Stimulated activated CD4-positive, alpha-beta T cell treated with anti-CD3 and anti-CD28 coated beads, Interleukin-4, amount 100 ng/mL, for 1 hour (primary cell): ENCODE measurements around the gene TBCE.

Source experiments
- DNase-seq: peaks from one replicate; pipeline ENCODE4 v3.0.0-alpha.2; 2020

The TBCE gene

DNA sequence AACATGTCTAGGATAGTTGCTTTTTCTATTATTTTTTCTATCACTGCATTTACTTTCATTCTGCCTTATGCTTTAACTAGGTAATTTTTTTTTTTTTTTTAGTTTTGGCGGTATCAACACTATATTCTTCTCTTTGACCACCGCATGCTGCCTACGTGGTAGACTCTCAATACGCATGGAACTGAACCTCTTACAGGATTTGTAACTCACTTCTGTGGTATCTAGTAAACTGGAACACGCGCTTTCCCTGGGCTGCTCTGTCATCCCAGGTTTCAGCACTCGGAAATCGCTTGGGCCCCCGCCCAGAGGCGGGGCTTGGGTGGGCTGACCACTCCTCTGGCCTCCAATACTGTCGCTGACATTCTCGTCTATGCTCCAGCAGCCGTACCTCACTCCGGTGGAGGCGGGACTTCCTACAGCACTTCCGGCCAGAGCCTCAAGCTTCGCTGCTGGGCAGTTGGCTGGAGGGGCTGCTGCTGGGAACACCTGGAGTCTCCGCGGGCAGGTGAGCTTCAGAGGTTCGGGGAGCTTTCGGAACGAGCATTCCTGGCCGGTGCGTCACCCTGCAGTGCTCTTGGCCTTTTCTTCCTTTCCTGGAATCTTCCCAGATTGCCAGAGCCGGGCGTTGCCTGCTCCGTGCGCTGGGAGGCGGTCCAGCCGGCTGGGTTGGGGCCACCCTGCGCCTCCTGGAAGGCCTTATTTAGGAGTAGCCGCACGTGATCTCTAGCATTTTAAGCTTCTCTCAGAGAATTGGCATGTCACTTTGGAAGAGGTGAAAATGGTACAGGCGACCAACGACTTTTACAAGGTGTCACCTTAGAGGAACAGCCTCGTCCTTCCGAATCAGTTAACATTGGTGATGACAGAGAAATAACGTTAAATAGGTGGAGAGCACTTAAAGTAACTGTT lies at the start of gene TBCE:
Gene TBCE, plus strand, starts transcription at position 428 of the 909 bp plus-strand sequence. CDS start 12,623 bp downstream, outside the sequence.
- peak; percentile 86 for DNase-seq

DNA sequence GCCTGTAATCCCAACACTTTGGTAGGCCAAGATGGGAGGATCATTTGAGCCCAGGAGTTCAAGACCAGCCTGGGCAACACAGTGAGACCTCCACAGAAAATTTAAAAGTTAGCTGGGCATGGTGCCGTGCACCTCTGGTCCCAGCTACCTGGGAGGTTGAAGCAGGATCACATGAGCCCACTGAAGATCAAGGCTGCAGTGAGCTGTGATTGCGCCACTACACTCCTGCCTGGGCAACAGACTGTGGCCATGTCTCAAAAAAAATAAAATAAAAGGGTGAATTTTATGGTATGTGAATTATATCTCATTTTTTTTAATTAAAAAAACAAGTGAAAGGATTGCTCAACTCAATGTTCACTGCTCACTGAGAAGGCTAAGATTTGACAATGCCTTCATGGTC lies 48.0 kb upstream of the TBCE start:
- DNase-seq = no peak

- no peak for DNase-seq
These were observed 46.6 kb upstream of the TBCE start for GRCh38 chr1:235320521-235321179.

GRCh38 chr1:235324296-235324695 lies 42.9 kb upstream of the TBCE start:
- no peak for DNase-seq

DNA sequence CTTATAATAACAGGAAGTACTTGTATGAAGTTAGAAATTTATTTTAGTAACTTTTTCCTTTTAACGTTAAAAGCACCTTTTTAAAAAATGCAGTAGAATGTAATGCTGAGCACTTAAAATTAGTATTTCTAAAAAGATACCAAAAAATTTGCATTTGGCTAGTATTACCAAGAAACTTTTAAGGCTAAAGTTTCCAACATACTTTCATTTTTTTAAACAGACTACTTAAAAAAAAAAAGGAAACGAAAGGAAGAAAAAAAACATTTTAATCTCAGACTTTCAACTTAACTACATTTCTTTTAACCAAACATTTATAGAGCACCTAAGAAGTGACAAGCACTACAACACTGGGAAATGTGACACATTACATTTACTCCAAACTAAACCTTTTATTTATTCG lies 42.1 kb upstream of the TBCE start:
- DNase-seq = no peak

DNA sequence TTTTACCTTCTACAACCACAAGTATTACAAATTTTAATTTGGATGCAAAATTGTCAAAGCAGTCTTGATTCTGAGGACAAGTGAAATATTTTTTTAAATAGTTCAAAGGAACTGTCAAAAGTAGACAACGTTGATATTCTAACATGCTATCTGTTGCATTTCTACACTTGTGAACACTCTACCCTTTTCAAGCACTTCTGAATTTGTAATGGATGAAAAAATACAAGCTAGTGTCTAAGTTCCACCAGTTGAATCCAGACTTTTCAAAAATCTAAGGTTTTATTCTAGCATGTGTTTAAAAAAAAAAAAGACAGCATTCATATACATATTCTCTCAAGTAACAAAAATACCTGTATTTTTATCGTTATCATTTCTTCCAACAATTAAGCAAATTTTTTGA lies 41.4 kb upstream of the TBCE start:
- no peak for DNase-seq

DNA sequence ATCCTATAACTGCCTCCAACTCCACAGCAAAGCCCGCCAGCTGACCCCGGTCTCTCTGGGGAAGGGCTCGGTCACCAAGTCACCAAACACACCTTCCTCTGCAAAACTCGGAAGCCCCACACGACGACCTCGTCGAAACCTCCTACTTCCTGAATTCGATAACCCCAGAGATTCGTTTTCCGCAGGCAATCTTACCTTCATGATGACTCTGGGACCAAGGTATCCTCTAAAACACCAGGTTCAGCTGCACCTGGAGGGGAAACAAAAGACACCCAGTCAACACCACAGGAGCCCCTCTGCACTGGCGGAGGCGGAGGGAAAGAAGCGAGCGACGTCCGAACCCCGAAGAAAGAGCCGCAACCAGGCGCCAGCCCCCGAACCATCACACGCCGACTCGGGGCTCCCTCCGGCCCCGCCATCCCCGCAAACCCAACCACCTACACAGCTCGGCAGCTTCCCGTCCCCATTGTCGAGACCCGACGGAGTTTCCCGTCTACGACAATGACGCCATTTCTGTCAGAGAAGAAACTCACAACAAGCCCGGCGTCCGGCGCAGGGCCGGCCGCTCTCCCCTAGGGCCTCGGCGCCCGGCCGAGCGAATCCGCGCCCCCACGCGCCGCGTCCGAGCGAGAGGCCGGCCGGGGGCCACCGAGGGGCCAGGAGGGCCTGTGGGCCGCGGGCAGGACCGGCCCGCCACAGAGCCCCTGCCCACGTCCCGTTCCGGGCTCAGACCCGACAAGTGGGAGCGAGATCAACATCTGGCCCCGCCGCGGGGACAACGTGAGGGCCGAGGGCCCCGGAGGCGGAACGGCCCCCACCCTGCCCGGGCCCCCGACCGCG lies 40.3 kb upstream of the TBCE start:
- peak; percentile 62 for DNase-seq

DNA sequence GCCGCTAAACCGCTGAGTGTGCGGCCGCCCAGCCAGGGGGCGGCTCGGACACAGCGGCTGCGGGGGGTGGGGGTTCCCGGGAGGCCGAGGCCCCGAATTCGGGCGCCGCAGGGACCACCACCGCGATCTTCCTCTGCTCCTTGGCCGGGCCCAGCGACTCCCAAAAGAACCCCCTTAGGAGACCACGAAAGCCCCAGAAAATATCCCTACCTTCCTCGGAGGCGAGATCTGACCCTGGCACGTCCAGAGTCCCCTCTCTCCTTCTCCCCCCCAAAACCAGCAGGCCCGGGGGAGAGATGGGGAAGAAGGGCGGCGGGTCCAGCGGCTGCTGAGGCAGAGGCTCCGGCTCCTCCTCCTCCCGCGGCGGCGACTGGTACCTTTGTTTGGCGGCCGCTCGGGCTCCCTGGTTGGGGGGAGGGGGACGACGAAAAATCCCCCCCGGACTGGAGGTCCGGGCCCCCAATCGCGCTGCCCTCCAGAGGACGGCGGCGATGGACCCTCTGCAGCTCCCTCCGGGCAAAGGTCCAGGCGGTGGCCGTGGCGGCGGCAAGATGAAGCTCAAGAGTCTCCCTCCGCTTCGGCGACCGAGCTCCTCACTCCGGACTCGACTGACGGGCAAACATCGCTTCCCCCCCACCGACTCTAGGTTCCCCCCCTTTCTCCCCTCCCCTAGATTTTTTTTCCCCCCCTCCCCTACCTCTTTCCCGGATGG lies 39.5 kb upstream of the TBCE start, which contains the start of gene ARID4B:
Gene ARID4B, minus strand, starts transcription at position 621 of the 712 bp plus-strand sequence. CDS start 1,260 bp downstream, outside the sequence.
- DNase-seq = peak; percentile 63

DNA sequence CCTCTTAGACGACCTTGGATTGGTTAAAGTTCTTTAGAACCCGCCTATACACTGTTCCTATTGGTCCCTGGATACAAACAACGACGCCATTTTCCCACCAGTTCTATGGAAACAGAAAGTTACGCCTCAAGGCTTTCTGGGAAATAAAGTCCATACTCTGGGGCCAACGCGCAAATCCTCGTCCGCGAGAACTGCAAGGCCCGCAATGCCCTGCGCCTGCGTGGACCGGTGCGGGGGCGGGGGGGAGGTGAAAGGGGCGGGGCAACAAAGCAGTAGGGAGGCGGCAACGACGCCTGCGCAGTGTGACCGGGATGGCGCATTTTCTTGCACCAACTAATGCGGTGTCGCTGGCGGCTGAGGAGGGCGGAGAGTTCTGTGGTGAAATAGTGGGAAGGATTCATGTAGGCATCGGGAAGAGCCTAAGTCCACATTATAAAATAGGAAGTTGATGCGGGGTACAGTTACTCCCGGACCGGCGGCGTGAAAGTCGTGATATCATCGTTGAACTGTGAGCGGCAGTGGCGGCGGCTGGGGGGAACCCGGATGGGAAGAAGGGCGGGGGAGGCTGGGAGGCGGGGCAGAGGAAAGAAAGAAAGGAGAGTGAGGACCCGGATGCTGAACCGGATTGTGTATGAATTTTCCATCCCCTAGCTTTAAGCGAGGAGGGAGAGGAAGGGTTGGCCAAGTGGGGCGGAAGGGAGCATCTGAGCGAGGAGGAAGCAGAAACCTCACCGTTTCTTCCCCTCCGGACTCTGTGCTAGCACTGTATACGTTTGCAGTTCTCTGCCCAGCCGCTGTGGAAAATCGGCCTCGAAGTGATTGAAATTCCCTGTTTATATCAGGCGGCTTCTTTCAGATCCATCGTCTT lies 38.7 kb upstream of the TBCE start, which contains the start of gene GGPS1:
Gene GGPS1, plus strand, starts transcription at position 300 of the 868 bp plus-strand sequence. CDS start 6,695 bp downstream, outside the sequence.
- peak; percentile 99 for DNase-seq

GRCh38 chr1:235329139-235329902 lies 37.9 kb upstream of the TBCE start:
- peak; percentile 33 for DNase-seq

- DNase-seq = no peak
These were observed 36.3 kb upstream of the TBCE start for GRCh38 chr1:235330918-235331285.

GRCh38 chr1:235331401-235331800 lies 35.8 kb upstream of the TBCE start:
- no peak for DNase-seq

GRCh38 chr1:235336903-235337302 lies 30.3 kb upstream of the TBCE start:
- DNase-seq = no peak

GRCh38 chr1:235339746-235340145 lies 27.5 kb upstream of the TBCE start:
- DNase-seq = no peak

- DNase-seq = no peak
These were observed 25.9 kb upstream of the TBCE start for GRCh38 chr1:235341334-235341733.

GRCh38 chr1:235342039-235342438 lies 25.2 kb upstream of the TBCE start:
- no peak for DNase-seq

DNA sequence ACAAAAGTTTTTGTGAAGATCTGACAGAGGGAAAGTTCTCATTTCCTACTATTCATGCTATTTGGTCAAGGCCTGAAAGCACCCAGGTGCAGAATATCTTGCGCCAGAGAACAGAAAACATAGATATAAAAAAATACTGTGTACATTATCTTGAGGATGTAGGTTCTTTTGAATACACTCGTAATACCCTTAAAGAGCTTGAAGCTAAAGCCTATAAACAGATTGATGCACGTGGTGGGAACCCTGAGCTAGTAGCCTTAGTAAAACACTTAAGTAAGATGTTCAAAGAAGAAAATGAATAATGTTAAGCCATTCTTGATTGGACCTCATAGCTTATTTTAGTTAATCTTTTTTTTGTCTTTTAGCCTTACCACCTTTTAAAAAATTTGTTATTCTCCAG lies 24.8 kb upstream of the TBCE start:
- DNase-seq = no peak

- DNase-seq = no peak
These were observed 23.5 kb upstream of the TBCE start for GRCh38 chr1:235343726-235344125.

GRCh38 chr1:235351441-235351840 lies 15.8 kb upstream of the TBCE start:
- DNase-seq = no peak

DNA sequence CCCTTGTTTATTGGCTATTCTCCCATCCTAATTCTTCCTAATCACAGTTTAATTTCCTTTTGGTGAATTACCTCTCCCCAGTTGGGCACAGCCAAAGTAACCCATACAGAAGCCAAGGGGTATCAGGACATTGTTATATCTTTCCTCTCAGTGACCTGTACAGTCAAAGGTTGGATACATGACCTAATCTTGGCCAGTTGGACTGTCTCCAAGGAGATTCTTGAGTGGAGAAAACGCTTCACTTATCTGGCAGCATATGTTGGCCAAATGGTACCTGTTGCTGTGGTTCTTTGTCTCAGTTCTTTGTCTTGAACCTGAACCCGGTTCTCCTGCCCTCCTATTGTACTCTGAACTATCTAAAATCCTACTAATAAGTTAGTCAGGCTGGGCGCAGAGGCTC lies 15.3 kb upstream of the TBCE start:
- DNase-seq = no peak
